GM12878 (cell line): ENCODE measurements around the gene CLPTM1L. TPM values are rescaled to one million over a fixed set of nuclear protein-coding genes. Genes with fewer than 3 reads are reported as not detected.

ENCODE experiments used
- ATAC-seq: fragments of 200-7000 bp; cut with Tn5 transposase; 3 replicates; pipeline ENCODE4 v1.9.1; 2020; ENCODE audit warnings: mild to moderate bottlenecking, moderate library complexity
- BruUV-seq: library from RNA; stranded (reverse); fragments of 400-500 nt; replicated peaks from 2 replicates; lab custom pipeline; 2021; lab: Mats Ljungman, UMichigan
- CTCF ChIA-PET: fragments of 300-600 bp; sonication (Branson Sonifier 250); formaldehyde crosslinking; extraction: SDS; loops from one replicate; lab custom pipeline; 2021; ENCODE audit warnings: inconsistent platforms; lab: Yijun Ruan, JAX
- POLR2A ChIA-PET: fragments of 350-600 bp; formaldehyde crosslinking; extraction: SDS; loops from one replicate; lab custom pipeline; 2021; ENCODE audit warnings: inconsistent platforms; lab: Charles Lee
- RAD21 ChIA-PET: fragments of 300-600 bp; sonication (Branson Sonifier 250); formaldehyde crosslinking; loops from one replicate; lab custom pipeline; 2023; ENCODE audit warnings: antibody characterized with exemption; ENCODE audit not compliant: unreplicated experiment; lab: Charles Lee
- SMC1A ChIA-PET: fragments of 300-600 bp; sonication (Branson Sonifier 250); formaldehyde crosslinking; loops from one replicate; lab custom pipeline; 2023; ENCODE audit not compliant: unreplicated experiment, uncharacterized antibody; lab: Charles Lee
- DNase-seq: peaks from one replicate; pipeline ENCODE4 v3.0.0-alpha.2; 2011; ENCODE audit warnings: low read depth, low spot score
- FAIRE-seq: peaks from 3 replicates; lab custom pipeline; 2011; peaks lifted over from hg19 to GRCh38; lab: Jason Lieb, UNC
- H2AFZ ChIP-seq: 2 replicates; pipeline ENCODE4 v1.6.0; 2011; ENCODE audit warnings: low read depth, low read length, control low read depth; ENCODE audit not compliant: control insufficient read depth
- H3K27ac ChIP-seq: 2 replicates; pipeline ENCODE4 v1.5.1; 2011; ENCODE audit warnings: control low read depth; ENCODE audit not compliant: control insufficient read depth, insufficient read depth
- H3K27me3 ChIP-seq, 2 experiments: replicated peaks in 1 of 2; 2 replicates each; pipeline versions ENCODE4 v1.6.0 to v1.6.1; 2011; ENCODE audit warnings: low read length in 1 of 2; ENCODE audit not compliant: control insufficient read depth in 2 of 2, insufficient read depth in 2 of 2
- H3K36me3 ChIP-seq, 2 experiments: 2 replicates each; pipeline ENCODE4 v1.5.1; 2011; ENCODE audit warnings: low read length in 1 of 2; ENCODE audit not compliant: control insufficient read depth in 2 of 2, insufficient read depth in 2 of 2
- H3K4me1 ChIP-seq: 2 replicates; pipeline ENCODE4 v1.6.1; 2011; ENCODE audit warnings: mild to moderate bottlenecking, low read length, moderate library complexity, mixed read lengths; ENCODE audit not compliant: control insufficient read depth, insufficient read depth
- H3K4me2 ChIP-seq: 2 replicates; pipeline ENCODE4 v1.6.0; 2011; ENCODE audit warnings: control low read depth; ENCODE audit not compliant: control insufficient read depth, insufficient read depth
- H3K4me3 ChIP-seq: fragments of 200-600 bp; sonication (generic); 2 replicates; pipeline ENCODE4 v1.5.1; 2016
- H3K79me2 ChIP-seq: 2 replicates; pipeline ENCODE4 v1.6.0; 2011; ENCODE audit warnings: low read length; ENCODE audit not compliant: control insufficient read depth, insufficient read depth
- H3K9ac ChIP-seq: 2 replicates; pipeline ENCODE4 v1.8.0; 2011; ENCODE audit warnings: low read length, control low read depth, mixed read lengths; ENCODE audit not compliant: control insufficient read depth, insufficient read depth
- H3K9me3 ChIP-seq: replicated peaks from 3 replicates; pipeline ENCODE4 v1.5.1; 2011; ENCODE audit warnings: mild to moderate bottlenecking, low read length; ENCODE audit not compliant: control insufficient read depth, insufficient read depth
- H4K20me1 ChIP-seq: 2 replicates; pipeline ENCODE4 v1.6.0; 2011; ENCODE audit not compliant: control insufficient read depth, insufficient read depth
- HDAC2 ChIP-seq: fragments of 200-600 bp; sonication (generic); IDR thresholded peaks from 2 replicates; pipeline ENCODE4 v1.6.1; 2017
- KLF5 ChIP-seq: fragments of 450-650 bp; IDR thresholded peaks from 2 replicates; pipeline ENCODE4 v1.6.1; 2014; ENCODE audit warnings: mild to moderate bottlenecking; ENCODE audit not compliant: partially characterized antibody
- LARP7 ChIP-seq: fragments of 450-650 bp; IDR thresholded peaks from 2 replicates; pipeline ENCODE4 v1.6.1; 2017; ENCODE audit warnings: mild to moderate bottlenecking
- POU2F2 ChIP-seq: IDR thresholded peaks from 3 replicates; pipeline ENCODE4 v1.6.1; 2011; ENCODE audit warnings: low read depth, mild to moderate bottlenecking, low read length, borderline replicate concordance
- ZNF384 ChIP-seq: IDR thresholded peaks from 2 replicates; pipeline ENCODE4 v1.6.1; 2012; ENCODE audit warnings: low read depth, mild to moderate bottlenecking, low read length, improper control_type of control experiment, borderline replicate concordance
- WGBS: methylation state at CpG from one replicate; pipeline ENCODE4 v1.1.6; 2016; ENCODE audit warnings: low lambda C conversion rate; ENCODE audit not compliant: insufficient replicate concordance, insufficient coverage; ENCODE audit errors: missing lambda C conversion rate; 5-methylcytosine and 5-hydroxymethylcytosine counted together
- in situ Hi-C: fragments of 300-500 bp; cut with MboI; formaldehyde crosslinking; loops from 9 replicates; pipeline ENCODE4 v1.14.3; 2018; ENCODE audit warnings: mixed read lengths
- intact Hi-C: fragments of 100-400 bp; cut with micrococcal nuclease; formaldehyde crosslinking; loops from one replicate; pipeline ENCODE4 v1.14.2; 2022; ENCODE audit not compliant: unreplicated experiment
- polyA plus RNA-seq, 11 experiments: library from polyadenylated mRNA; depleted of rRNA in 4 of 11; unstranded in 6 of 11; stranded (reverse) in 5 of 11; fragments of >200 nt; fragmentation: Nextera tagmentation in 4 of 11; fragmentation: Illumina TruSeq in 1 of 11; extraction: Ambion mirVana in 4 of 11; extraction: Trizol in 1 of 11; gene quantifications; 1 replicate in 1 of 11; 2 replicates in 10 of 11; pipeline versions ENCODE4 v1.2.1 to v1.2.3, GENCODE V29; 2011 to 2016; ENCODE audit warnings: inconsistent platforms in 2 of 11, missing spikeins in 2 of 11, low read depth in 1 of 11
- total RNA-seq, 4 experiments: library from RNA; depleted of rRNA in 3 of 4; stranded (reverse); fragments of >200 nt in 3 of 4; fragmentation: Illumina TruSeq in 1 of 4; extraction: Trizol in 1 of 4; gene quantifications; 2 replicates each; pipeline versions ENCODE4 v1.2.1 to v1.2.3, GENCODE V29; 2013 to 2021
- TF ChIP-seq, protein P1 (sequence below): IDR thresholded peaks from 2 replicates; pipeline ENCODE4 v1.6.1; 2012; ENCODE audit warnings: mild to moderate bottlenecking, low read depth, low read length
- TF ChIP-seq, protein P2 (sequence below), 3 experiments: IDR thresholded peaks in 2 of 3; conservative IDR thresholded peaks in 1 of 3; 2 replicates each; pipeline ENCODE4 v1.5.1; 2011; ENCODE audit warnings: low read depth in 3 of 3, low read length in 3 of 3, mild to moderate bottlenecking in 3 of 3, control low read depth in 2 of 3, moderate library complexity in 2 of 3, inconsistent platforms in 1 of 3, mixed read lengths in 1 of 3; ENCODE audit not compliant: control insufficient read depth in 2 of 3, insufficient read depth in 1 of 3; ENCODE audit errors: extremely low read depth in 1 of 3

CLPTM1L gene
- total and polyA plus RNA-seq, 10 of the 15 experiments (the other 5 are each of a cell fraction or from before 2014, with no cell fraction given) = 2.9 to 278 (median 135) TPM

- Histone ChIP-seq H3K27ac (no peak overlapping the region), H3K9ac (no peak overlapping the region), H3K9me3 (peaks cover 1% of the 10 kb centered on the region; the same call in 1 of the 3 replicates), H3K27me3 (no peaks in the 10 kb centered on the region; a peak in 2 of 4 replicates), H3K4me3 (no peak overlapping the region), H2AFZ (no peak overlapping the region), H4K20me1 (no peaks in the 10 kb centered on the region), H3K4me2 (no peak overlapping the region), H3K36me3 (no peaks in the 10 kb centered on the region), H3K79me2 (no peaks in the 10 kb centered on the region), H3K4me1 (peaks cover 8% of the 10 kb centered on the region)
- RAD21 ChIA-PET = no interaction called here
- TF ChIP-seq, protein P1, sequence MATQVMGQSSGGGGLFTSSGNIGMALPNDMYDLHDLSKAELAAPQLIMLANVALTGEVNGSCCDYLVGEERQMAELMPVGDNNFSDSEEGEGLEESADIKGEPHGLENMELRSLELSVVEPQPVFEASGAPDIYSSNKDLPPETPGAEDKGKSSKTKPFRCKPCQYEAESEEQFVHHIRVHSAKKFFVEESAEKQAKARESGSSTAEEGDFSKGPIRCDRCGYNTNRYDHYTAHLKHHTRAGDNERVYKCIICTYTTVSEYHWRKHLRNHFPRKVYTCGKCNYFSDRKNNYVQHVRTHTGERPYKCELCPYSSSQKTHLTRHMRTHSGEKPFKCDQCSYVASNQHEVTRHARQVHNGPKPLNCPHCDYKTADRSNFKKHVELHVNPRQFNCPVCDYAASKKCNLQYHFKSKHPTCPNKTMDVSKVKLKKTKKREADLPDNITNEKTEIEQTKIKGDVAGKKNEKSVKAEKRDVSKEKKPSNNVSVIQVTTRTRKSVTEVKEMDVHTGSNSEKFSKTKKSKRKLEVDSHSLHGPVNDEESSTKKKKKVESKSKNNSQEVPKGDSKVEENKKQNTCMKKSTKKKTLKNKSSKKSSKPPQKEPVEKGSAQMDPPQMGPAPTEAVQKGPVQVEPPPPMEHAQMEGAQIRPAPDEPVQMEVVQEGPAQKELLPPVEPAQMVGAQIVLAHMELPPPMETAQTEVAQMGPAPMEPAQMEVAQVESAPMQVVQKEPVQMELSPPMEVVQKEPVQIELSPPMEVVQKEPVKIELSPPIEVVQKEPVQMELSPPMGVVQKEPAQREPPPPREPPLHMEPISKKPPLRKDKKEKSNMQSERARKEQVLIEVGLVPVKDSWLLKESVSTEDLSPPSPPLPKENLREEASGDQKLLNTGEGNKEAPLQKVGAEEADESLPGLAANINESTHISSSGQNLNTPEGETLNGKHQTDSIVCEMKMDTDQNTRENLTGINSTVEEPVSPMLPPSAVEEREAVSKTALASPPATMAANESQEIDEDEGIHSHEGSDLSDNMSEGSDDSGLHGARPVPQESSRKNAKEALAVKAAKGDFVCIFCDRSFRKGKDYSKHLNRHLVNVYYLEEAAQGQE = no peak
- TF ChIP-seq KLF5 (no peak), POU2F2 (no peak), LARP7 (no peak), HDAC2 (no peak), ZNF384 (no peak)
- TF ChIP-seq, protein P2, sequence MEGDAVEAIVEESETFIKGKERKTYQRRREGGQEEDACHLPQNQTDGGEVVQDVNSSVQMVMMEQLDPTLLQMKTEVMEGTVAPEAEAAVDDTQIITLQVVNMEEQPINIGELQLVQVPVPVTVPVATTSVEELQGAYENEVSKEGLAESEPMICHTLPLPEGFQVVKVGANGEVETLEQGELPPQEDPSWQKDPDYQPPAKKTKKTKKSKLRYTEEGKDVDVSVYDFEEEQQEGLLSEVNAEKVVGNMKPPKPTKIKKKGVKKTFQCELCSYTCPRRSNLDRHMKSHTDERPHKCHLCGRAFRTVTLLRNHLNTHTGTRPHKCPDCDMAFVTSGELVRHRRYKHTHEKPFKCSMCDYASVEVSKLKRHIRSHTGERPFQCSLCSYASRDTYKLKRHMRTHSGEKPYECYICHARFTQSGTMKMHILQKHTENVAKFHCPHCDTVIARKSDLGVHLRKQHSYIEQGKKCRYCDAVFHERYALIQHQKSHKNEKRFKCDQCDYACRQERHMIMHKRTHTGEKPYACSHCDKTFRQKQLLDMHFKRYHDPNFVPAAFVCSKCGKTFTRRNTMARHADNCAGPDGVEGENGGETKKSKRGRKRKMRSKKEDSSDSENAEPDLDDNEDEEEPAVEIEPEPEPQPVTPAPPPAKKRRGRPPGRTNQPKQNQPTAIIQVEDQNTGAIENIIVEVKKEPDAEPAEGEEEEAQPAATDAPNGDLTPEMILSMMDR (IDR thresholded peaks at IDR 0.05 in 2 of 3, conservative IDR thresholded peaks at IDR 0.05 in 1 of 3; ENCODE audit: control insufficient read depth in 2 of 3, extremely low read depth in 1 of 3, insufficient read depth in 1 of 3, low read depth in 3 of 3, low read length in 3 of 3) = no peak
- WGBS = 76% methylated on average over 10 of the region's 10 CpGs
- no peak for ATAC-seq
- CTCF ChIA-PET = no interaction called here
- FAIRE-seq = no peak
- DNase-seq = no peak
- no TSS peak for BruUV-seq
- POLR2A ChIA-PET = no interaction called here
- SMC1A ChIA-PET = interaction anchor here (0.9 kb wide), 1 partner anchor 260 kb away, joined by 3 read pairs; no protein-coding TSS in a partner anchor
- intact Hi-C loops (no loop called here), in situ Hi-C loops (no loop called here)
Measured at GRCh38 chr5:1384521-1384920, 39.6 kb upstream of the CLPTM1L start.
